ENCODE results near the gene SDHB.

Gene SDHB

GRCh38 chr1:17097147-17097546 is 43.3 kb upstream of the SDHB start:
- H3K27me3 ChIP-seq (ENCODE audit: insufficient read depth, low read length): no peaks in the 10 kb centered on the region
- H3K36me3 ChIP-seq (ENCODE audit: insufficient read depth, low read length): no peaks in the 10 kb centered on the region
- H3K27ac ChIP-seq (ENCODE audit: low read depth, low read length, poor library complexity, severe bottlenecking): no peak overlapping the region

GRCh38 chr1:17096584-17096983 is 42.8 kb upstream of the SDHB start:
- Histone ChIP-seq H3K36me3 (ENCODE audit: insufficient read depth, low read length) (no peaks in the 10 kb centered on the region), H3F3A (ENCODE audit: insufficient read depth, low read length) (no peaks in the 10 kb centered on the region), H3K79me2 (ENCODE audit: insufficient read depth, low read length) (no peaks in the 10 kb centered on the region), H3K4me1 (ENCODE audit: insufficient read depth, low read length, severe bottlenecking) (no peaks in the 10 kb centered on the region), H3K4me2 (ENCODE audit: low read length) (no peak overlapping the region), H3K9me2 (ENCODE audit: low read depth, low read length) (no peaks in the 10 kb centered on the region), H2AFZ (ENCODE audit: low read length) (no peak overlapping the region), H3K27ac (ENCODE audit: low read depth, low read length, poor library complexity, severe bottlenecking) (no peak overlapping the region), H3K27me3 (ENCODE audit: insufficient read depth, low read length) (0 out of 2 replicates have a peak, but pooled peaks cover 3% of the 10 kb centered on the region), H3K9ac (ENCODE audit: low read length) (no peak overlapping the region), H4K20me1 (ENCODE audit: insufficient read depth, low read length) (no peaks in the 10 kb centered on the region), H3K4me3 (ENCODE audit: low read depth, low read length, poor library complexity, severe bottlenecking) (no peak overlapping the region), H3K9me3 (ENCODE audit: low read length) (no peaks in the 10 kb centered on the region)
- no peak for TF ChIP-seq CTCF (IDR thresholded peaks at IDR 0.05; ENCODE audit: low read length)
- no peak for TF ChIP-seq EZH2 (IDR thresholded peaks at IDR 0.05; ENCODE audit: borderline replicate concordance, low read length)

More at GRCh38 chr1:17097147-17097546, 43.3 kb upstream of the SDHB start:
- H3K9ac ChIP-seq (ENCODE audit: low read length): no peak overlapping the region
- no peaks in the 10 kb centered on the region for H3K9me2 ChIP-seq (ENCODE audit: low read depth, low read length)
- H2AFZ ChIP-seq (ENCODE audit: low read length): no peak overlapping the region
- no peak for TF ChIP-seq CTCF (IDR thresholded peaks at IDR 0.05; ENCODE audit: low read length)
- no peaks in the 10 kb centered on the region for H3F3A ChIP-seq (ENCODE audit: insufficient read depth, low read length)
- no peaks in the 10 kb centered on the region for H3K79me2 ChIP-seq (ENCODE audit: insufficient read depth, low read length)
- H4K20me1 ChIP-seq (ENCODE audit: insufficient read depth, low read length): no peaks in the 10 kb centered on the region
- no peaks in the 10 kb centered on the region for H3K9me3 ChIP-seq (ENCODE audit: low read length)
- no peaks in the 10 kb centered on the region for H3K4me1 ChIP-seq (ENCODE audit: insufficient read depth, low read length, severe bottlenecking)
- H3K4me2 ChIP-seq (ENCODE audit: low read length): no peak overlapping the region
- no peak overlapping the region for H3K4me3 ChIP-seq (ENCODE audit: low read depth, low read length, poor library complexity, severe bottlenecking)

- Histone ChIP-seq H3K27me3 (ENCODE audit: insufficient read depth, low read length) (0 out of 2 replicates have a peak, but pooled peaks cover 3% of the 10 kb centered on the region), H3K4me2 (ENCODE audit: low read length) (no peak overlapping the region), H3K4me1 (ENCODE audit: insufficient read depth, low read length, severe bottlenecking) (no peaks in the 10 kb centered on the region)
These were observed 41.3 kb upstream of the SDHB start for GRCh38 chr1:17095141-17095540.

More at GRCh38 chr1:17095141-17095540, 41.3 kb upstream of the SDHB start:
- no peaks in the 10 kb centered on the region for H3K36me3 ChIP-seq (ENCODE audit: insufficient read depth, low read length)
- H3K9ac ChIP-seq (ENCODE audit: low read length): no peak overlapping the region
- H3K9me3 ChIP-seq (ENCODE audit: low read length): no peaks in the 10 kb centered on the region
- no peaks in the 10 kb centered on the region for H3F3A ChIP-seq (ENCODE audit: insufficient read depth, low read length)
- H4K20me1 ChIP-seq (ENCODE audit: insufficient read depth, low read length): no peaks in the 10 kb centered on the region
- no peak overlapping the region for H3K27ac ChIP-seq (ENCODE audit: low read depth, low read length, poor library complexity, severe bottlenecking)
- H3K79me2 ChIP-seq (ENCODE audit: insufficient read depth, low read length): no peaks in the 10 kb centered on the region
- H3K9me2 ChIP-seq (ENCODE audit: low read depth, low read length): no peaks in the 10 kb centered on the region
- no peak for TF ChIP-seq CTCF (IDR thresholded peaks at IDR 0.05; ENCODE audit: low read length)
- no peak for TF ChIP-seq EZH2 (IDR thresholded peaks at IDR 0.05; ENCODE audit: borderline replicate concordance, low read length)
- no peak overlapping the region for H2AFZ ChIP-seq (ENCODE audit: low read length)
- no peak overlapping the region for H3K4me3 ChIP-seq (ENCODE audit: low read depth, low read length, poor library complexity, severe bottlenecking)
